GM10847 (cell line): ENCODE data around the gene RAB11FIP4.

Experiments used
- POLR2A ChIP-seq: IDR thresholded peaks from 2 replicates; pipeline ENCODE4 v1.6.1; 2011; ENCODE audit not compliant: insufficient read length; ENCODE audit errors: extremely low read depth

RAB11FIP4 gene

GRCh38 chr17:31456814-31457213 is 65.3 kb downstream of the RAB11FIP4 start:
- no peak for TF ChIP-seq POLR2A

DNA sequence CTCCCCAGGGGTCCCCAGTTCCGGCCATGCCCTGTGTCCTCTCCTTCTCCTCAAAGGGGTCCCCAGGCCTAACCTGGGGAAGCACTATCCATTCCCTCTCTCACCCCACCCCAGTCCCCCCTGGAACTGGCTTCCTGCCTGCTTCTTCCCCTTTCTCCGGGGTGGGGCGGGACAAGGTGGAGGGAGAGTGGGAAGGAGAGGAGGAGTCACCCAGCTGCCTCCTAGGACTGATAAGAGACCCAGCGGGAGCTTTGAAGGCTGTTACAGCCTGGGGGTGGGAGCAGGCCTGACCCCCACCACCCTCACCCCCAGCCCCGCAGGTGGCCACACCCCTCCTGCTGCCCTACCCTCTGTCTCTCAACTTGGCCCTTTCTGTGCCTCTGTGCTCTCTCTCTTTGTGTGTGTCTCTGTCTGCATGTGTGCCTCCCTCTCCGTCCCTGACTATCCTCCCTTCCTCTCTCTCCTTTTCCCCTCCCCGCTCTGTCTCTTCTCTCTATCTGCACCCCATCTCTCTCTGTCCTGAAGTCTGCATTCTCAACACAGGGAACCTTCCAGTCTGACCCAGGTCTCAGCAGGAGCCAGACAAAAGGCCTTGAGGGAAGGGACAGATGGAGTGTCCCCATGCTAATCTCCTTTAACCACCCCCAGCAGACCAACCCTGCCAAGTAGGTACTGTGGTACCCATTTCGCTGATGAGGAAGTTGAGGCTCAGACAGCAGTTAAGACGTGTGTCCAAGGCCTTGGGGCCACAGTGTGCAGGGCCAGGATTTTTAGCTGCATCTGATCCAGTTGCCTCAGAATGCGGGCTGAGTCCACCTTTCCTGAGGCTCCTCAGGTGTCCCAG is 66.1 kb downstream of the RAB11FIP4 start:
- no peak for TF ChIP-seq POLR2A

GRCh38 chr17:31458829-31459228 is 67.4 kb downstream of the RAB11FIP4 start:
- TF ChIP-seq POLR2A = no peak

DNA sequence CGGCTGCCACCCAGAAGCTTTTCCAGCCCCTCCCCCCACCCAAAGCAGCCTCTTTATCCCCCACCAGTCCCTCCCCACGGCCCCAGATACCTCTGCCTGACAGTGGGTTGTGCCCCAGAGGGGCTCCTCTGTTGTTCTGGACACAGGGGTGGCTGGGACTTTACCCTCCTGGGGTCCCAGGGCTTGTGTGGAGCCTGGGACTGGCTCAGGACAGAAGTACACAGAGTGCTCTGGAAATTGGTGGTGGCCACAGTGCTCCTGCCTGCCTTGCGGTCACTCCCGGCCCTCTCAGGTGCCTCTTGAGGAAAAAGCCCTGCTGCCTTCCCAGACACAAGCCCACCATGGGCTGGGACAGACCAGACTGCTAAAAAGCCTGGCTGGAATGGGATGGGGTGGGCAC is 68.2 kb downstream of the RAB11FIP4 start:
- TF ChIP-seq POLR2A = no peak

DNA sequence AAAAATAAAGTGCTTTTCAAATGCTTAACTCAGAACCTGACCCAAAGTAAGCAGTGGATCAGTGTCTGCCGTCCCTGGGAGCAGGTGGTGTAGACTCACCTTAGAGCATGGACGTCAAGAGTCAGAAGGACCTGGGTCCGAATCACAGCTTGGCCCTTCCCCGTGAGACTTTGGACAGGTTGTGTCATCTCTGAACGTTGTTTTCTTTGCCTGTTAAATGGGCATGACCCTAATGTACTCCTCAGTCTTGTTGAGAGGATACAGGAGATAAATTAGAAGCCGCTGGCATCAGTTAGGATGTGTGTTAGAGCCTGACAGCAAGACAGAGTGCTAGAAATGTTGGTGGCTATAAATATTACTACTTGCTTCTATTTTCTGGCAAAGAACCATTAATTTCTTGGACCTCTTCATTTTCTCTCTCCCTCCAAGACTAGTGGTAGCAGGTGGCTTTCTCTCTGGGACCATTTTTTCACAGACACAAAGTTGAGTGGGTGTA is 68.8 kb downstream of the RAB11FIP4 start:
- no peak for TF ChIP-seq POLR2A

DNA sequence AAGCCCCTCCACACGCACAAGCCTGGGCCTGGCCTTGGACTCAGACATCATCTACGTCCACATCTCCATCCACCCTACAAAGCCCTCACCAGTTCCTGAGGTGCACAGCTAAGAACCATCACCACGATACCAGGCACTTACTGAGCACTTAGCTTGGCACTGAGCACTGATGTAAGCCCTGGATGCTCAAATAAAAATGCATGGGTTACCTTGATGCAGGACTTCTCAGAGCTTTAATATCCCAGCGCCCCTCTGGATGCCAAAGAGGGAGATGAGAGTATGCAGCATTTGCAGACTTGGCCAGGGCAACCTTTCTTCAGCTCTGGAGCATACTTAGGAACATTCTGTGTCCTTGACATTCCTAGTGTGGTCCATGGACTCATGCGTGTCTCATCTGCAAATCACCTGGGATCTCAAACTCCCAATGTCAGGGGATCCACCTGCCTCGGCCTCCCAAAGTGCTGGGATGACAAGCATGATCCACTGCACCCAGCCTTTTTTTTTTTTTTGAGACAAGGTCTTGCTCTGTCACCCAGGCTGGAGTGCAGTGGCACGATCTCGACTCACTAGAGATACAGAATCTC is 69.8 kb downstream of the RAB11FIP4 start:
- TF ChIP-seq POLR2A = no peak

GRCh38 chr17:31462261-31462660 is 70.8 kb downstream of the RAB11FIP4 start:
- TF ChIP-seq POLR2A = no peak

GRCh38 chr17:31466096-31466760 is 74.8 kb downstream of the RAB11FIP4 start:
- TF ChIP-seq POLR2A = no peak

DNA sequence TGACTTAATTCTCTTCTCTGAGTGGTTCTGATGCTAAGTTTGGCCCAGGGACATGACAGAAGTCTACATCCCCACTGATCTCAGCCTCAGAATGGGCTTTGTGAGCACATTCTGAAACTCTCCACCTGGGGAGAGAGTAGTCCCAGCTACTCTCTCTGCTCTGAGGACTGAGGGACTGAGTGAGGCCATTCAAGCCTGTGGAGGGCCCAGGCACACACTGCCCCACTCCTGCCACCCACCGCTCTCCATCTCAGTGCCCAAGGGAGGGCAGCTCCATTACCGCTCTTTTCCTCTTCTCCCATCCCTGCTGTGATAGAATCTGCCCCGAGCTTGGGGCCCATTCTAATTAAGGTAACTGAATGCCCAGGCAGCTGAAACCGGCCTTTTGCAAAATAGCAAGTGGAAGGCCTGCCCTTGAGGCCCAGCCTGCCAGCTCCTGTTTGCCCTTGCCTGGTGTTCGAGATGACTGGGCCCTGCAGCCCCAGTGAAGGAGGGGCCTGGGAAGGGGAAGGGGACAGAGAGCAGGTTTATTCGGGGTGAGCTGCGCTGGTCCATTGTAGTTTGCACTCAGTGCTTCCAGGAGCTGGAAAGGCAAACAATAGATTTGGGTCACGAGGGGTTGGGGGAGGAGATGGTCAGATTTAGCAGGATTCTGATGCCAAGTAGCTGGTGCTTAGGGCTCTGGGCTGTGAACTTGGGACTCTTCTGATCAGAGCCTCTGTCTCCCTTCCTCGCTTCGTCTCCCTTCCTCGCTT is 76.2 kb downstream of the RAB11FIP4 start:
- TF ChIP-seq POLR2A = no peak

GRCh38 chr17:31469959-31470358 is 78.5 kb downstream of the RAB11FIP4 start:
- no peak for TF ChIP-seq POLR2A

GRCh38 chr17:31470592-31470991 is 79.1 kb downstream of the RAB11FIP4 start:
- TF ChIP-seq POLR2A = no peak

GRCh38 chr17:31472137-31472536 is 80.7 kb downstream of the RAB11FIP4 start:
- TF ChIP-seq POLR2A = no peak

GRCh38 chr17:31475378-31476162 is 84.1 kb downstream of the RAB11FIP4 start:
- no peak for TF ChIP-seq POLR2A
